A673 (cell line): ENCODE data around the gene ISG15. TPM values are rescaled to one million over a fixed set of nuclear protein-coding genes. Genes with fewer than 3 reads are reported as not detected.

Experiments
- BruUV-seq: library from RNA; stranded (reverse); fragments of 400-500 nt; replicated peaks from 2 replicates; lab custom pipeline; 2021; lab: Mats Ljungman, UMichigan
- CTCF ChIA-PET: fragments of 300-600 bp; sonication (Branson Sonifier 250); formaldehyde crosslinking; loops from one replicate; lab custom pipeline; 2022; ENCODE audit warnings: antibody characterized with exemption; lab: Charles Lee
- POLR2A ChIA-PET: fragments of 300-600 bp; sonication (Branson Sonifier 250); formaldehyde crosslinking; loops from one replicate; lab custom pipeline; 2022; ENCODE audit warnings: antibody characterized with exemption; ENCODE audit not compliant: low non-redundant PET; lab: Charles Lee
- DNase-seq: peaks from one replicate; pipeline ENCODE4 v3.0.0-alpha.2; 2015; ENCODE audit warnings: low spot score
- H3K27ac ChIP-seq: fragments of 200-600 bp; sonication (generic); 2 replicates; pipeline ENCODE4 v1.5.1; 2016; ENCODE audit warnings: mixed run types, low read depth, mild to moderate bottlenecking, mixed read lengths, antibody characterized with exemption, low read length; ENCODE audit not compliant: poor library complexity, severe bottlenecking
- H3K27me3 ChIP-seq: fragments of 200-600 bp; sonication (generic); replicated peaks from 2 replicates; pipeline ENCODE4 v1.6.1; 2017; ENCODE audit warnings: mixed run types, low read depth, mild to moderate bottlenecking, mixed read lengths, antibody characterized with exemption, low read length; ENCODE audit not compliant: insufficient read depth, poor library complexity
- H3K36me3 ChIP-seq: fragments of 200-600 bp; sonication (generic); 2 replicates; pipeline ENCODE4 v1.6.1; 2016; ENCODE audit warnings: mixed run types, mild to moderate bottlenecking, mixed read lengths, antibody characterized with exemption, low read length; ENCODE audit not compliant: insufficient read depth, poor library complexity, severe bottlenecking
- H3K4me1 ChIP-seq: fragments of 200-600 bp; sonication (generic); 2 replicates; pipeline ENCODE4 v1.6.1; 2017; ENCODE audit warnings: mixed run types, mild to moderate bottlenecking, mixed read lengths, antibody characterized with exemption, low read length; ENCODE audit not compliant: insufficient read depth, poor library complexity, severe bottlenecking
- H3K4me3 ChIP-seq: fragments of 200-600 bp; sonication (generic); 2 replicates; pipeline ENCODE4 v1.5.1; 2016; ENCODE audit warnings: low read depth, mixed run types, mild to moderate bottlenecking, mixed read lengths, low read length; ENCODE audit not compliant: poor library complexity, severe bottlenecking
- H3K9me3 ChIP-seq: fragments of 200-600 bp; sonication (generic); 2 replicates; pipeline ENCODE4 v1.6.1; 2016; ENCODE audit warnings: mixed run types, low read depth, mild to moderate bottlenecking, mixed read lengths, antibody characterized with exemption, low read length; ENCODE audit not compliant: poor library complexity, severe bottlenecking
- EZH2 ChIP-seq: fragments of 200-600 bp; sonication (generic); IDR thresholded peaks from 2 replicates; pipeline ENCODE4 v1.6.1; 2017; ENCODE audit warnings: borderline replicate concordance, low read depth, mild to moderate bottlenecking, mixed read lengths, antibody characterized with exemption, low read length; ENCODE audit not compliant: poor library complexity, severe bottlenecking
- intact Hi-C: fragments of 100-400 bp; cut with micrococcal nuclease; formaldehyde crosslinking; loops from one replicate; pipeline ENCODE4 v1.10.0; 2022; ENCODE audit not compliant: unreplicated experiment
- total RNA-seq: library from RNA; stranded (reverse); gene quantifications from 2 replicates; pipeline ENCODE4 v1.2.3, GENCODE V29; 2021
- TF ChIP-seq, protein P1 (sequence below): fragments of 300-800, 200-600 bp; sonication (generic); conservative IDR thresholded peaks from 2 replicates; pipeline ENCODE4 v1.5.1; 2017; ENCODE audit warnings: low read depth, mild to moderate bottlenecking, antibody characterized with exemption, low read length, moderate library complexity, mixed read lengths

The ISG15 gene
- total RNA-seq, 1 experiment from 2014 or later: 45.3 TPM

DNA sequence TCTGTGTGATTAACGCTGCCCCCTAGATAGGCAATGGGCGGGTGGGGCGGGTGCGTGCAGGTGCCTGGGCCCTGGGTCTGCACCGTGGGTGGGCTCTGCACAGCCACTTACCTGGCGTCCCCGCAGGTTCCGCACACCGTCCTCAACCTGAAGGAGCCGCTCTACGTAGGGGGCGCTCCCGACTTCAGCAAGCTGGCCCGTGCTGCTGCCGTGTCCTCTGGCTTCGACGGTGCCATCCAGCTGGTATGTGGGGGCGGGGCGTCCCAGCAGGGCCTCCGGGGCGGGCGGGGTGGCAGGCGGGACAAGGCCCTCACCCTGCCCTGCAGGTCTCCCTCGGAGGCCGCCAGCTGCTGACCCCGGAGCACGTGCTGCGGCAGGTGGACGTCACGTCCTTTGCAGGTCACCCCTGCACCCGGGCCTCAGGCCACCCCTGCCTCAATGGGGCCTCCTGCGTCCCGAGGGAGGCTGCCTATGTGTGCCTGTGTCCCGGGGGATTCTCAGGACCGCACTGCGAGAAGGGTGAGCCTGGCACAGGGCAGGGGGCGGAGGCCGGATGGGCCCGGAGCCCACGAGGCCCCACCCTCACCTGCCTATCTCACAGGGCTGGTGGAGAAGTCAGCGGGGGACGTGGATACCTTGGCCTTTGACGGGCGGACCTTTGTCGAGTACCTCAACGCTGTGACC is 38.0 kb downstream of the ISG15 start:
- H3K36me3 ChIP-seq: peaks cover 26% of the 10 kb centered on the region
- no TSS peak for BruUV-seq
- no peak overlapping the region for H3K27ac ChIP-seq
- H3K4me1 ChIP-seq: no peaks in the 10 kb centered on the region
- intact Hi-C loops: no loop called here
- no peaks in the 10 kb centered on the region for H3K9me3 ChIP-seq
- no peak for DNase-seq
- ChIA-PET POLR2A (no interaction called here), CTCF (no interaction called here)
- no peak for TF ChIP-seq EZH2
- TF ChIP-seq, protein P1, sequence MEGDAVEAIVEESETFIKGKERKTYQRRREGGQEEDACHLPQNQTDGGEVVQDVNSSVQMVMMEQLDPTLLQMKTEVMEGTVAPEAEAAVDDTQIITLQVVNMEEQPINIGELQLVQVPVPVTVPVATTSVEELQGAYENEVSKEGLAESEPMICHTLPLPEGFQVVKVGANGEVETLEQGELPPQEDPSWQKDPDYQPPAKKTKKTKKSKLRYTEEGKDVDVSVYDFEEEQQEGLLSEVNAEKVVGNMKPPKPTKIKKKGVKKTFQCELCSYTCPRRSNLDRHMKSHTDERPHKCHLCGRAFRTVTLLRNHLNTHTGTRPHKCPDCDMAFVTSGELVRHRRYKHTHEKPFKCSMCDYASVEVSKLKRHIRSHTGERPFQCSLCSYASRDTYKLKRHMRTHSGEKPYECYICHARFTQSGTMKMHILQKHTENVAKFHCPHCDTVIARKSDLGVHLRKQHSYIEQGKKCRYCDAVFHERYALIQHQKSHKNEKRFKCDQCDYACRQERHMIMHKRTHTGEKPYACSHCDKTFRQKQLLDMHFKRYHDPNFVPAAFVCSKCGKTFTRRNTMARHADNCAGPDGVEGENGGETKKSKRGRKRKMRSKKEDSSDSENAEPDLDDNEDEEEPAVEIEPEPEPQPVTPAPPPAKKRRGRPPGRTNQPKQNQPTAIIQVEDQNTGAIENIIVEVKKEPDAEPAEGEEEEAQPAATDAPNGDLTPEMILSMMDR: no peak
- H3K4me3 ChIP-seq: no peak overlapping the region
- H3K27me3 ChIP-seq: no peaks in the 10 kb centered on the region

DNA sequence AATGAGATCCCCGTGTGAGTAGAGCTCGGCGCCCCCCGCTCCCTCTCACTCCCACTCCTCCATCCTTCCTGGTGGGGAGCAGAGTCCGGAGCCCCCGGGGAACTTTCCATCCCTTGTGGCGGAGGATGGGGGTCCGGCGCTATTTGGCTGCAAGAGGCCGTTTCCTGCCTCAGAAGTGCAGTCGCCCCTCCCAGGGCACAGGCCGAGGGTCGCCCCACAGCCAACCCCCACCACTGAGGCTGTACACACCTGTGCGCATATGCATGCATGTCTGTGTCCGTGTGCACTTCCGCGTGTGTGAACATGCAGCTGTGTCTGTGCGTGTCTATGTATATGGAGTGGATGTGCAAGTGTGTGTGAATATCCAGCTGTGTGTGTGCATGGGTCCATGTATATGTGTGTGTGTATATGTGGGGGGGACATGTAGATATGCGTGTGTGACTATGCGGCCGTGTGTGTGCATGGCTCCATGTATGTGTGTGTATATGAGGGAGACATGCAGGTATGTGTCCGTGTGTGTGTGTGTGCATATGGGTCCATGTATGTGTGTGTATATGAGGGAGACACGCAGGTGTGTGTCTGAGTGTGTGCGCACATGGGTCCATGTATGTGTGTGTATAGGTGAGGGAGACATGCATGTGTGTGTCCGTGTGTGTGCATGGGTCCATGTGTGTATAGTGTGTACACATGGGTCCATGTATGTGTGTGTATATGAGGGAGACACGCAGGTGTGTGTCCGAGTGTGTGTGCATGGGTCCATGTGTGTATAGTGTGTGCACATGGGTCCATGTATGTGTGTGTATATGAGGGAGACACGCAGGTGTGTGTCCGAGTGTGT is 38.9 kb downstream of the ISG15 start:
- H3K4me1 ChIP-seq: no peaks in the 10 kb centered on the region
- BruUV-seq: no TSS peak
- H3K27me3 ChIP-seq: no peaks in the 10 kb centered on the region
- no peak for DNase-seq
- TF ChIP-seq EZH2: no peak
- TF ChIP-seq, protein P1: no peak
- H3K9me3 ChIP-seq: no peaks in the 10 kb centered on the region
- CTCF ChIA-PET: no interaction called here
- intact Hi-C loops: no loop called here
- no peak overlapping the region for H3K4me3 ChIP-seq
- peaks cover 20% of the 10 kb centered on the region for H3K36me3 ChIP-seq
- H3K27ac ChIP-seq: no peak overlapping the region
- POLR2A ChIA-PET: interaction anchor here (0.7 kb wide), 1 partner anchor 108 kb away, joined by 3 read pairs; no protein-coding TSS in a partner anchor

DNA sequence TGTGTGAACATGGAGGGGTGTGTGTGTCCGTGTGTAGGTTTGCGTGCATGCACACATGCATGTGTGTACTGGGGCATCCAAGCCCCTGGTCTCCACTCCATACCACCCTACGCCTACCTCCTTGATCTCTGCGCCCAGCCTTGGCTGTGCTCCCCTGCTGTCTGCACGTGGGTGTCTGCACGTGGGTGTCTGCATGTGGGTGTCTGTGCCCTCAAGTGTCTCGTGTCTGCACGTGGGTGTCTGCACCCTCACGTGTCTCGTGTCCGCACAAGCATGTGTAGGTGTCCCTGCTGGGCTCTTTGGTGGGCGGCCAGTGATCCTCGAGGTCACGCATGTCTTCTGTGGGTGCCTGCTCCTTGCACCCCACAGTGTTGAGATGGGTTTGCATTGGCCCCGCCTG is 39.7 kb downstream of the ISG15 start:
- no peaks in the 10 kb centered on the region for H3K9me3 ChIP-seq
- no peak overlapping the region for H3K27ac ChIP-seq
- H3K4me3 ChIP-seq: no peak overlapping the region
- no TSS peak for BruUV-seq
- peaks cover 16% of the 10 kb centered on the region for H3K36me3 ChIP-seq
- ChIA-PET CTCF (no interaction called here), POLR2A (no interaction called here)
- no peaks in the 10 kb centered on the region for H3K27me3 ChIP-seq
- DNase-seq: no peak
- intact Hi-C loops: no loop called here
- TF ChIP-seq, protein P1: no peak
- TF ChIP-seq EZH2: no peak
- H3K4me1 ChIP-seq: no peaks in the 10 kb centered on the region
